Right kidney (tissue), 1 donor: ENCODE measurements around the gene GRIK3.

Experiments used
- DNase-seq: peaks from one replicate; pipeline ENCODE4 v3.0.0-alpha.2; 2016

The GRIK3 gene

GRCh38 chr1:36755303-36756230 is 278.7 kb downstream of the GRIK3 start:
- DNase-seq: no peak

GRCh38 chr1:36754366-36754765 is 279.9 kb downstream of the GRIK3 start:
- no peak for DNase-seq

- DNase-seq: no peak
These were observed 280.9 kb downstream of the GRIK3 start for GRCh38 chr1:36753451-36753850.

GRCh38 chr1:36752891-36753361 is 281.4 kb downstream of the GRIK3 start:
- DNase-seq: no peak

DNA sequence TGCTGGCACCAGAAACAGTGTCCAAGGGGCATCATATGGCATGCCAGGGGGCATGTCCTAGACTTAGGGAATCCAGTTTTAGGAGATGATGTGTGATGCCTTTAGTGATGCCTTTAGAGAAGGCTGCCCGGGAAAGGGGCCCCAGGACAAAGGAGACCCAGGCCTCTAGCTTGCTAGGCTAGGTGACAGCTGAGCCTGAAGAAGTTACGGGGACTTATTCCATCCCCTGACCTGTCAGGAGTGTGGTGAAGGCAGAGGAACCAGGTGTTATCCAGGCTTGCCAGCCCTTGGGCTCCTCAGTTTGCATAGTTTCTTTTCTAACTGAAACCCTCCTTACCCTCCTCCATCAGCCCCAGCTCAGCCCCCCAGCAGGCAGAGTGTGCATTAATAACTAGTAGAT is 281.9 kb downstream of the GRIK3 start:
- no peak for DNase-seq

- DNase-seq: no peak
These were observed 282.8 kb downstream of the GRIK3 start for GRCh38 chr1:36751525-36751924.

GRCh38 chr1:36748466-36748865 is 285.8 kb downstream of the GRIK3 start:
- no peak for DNase-seq
